ENCODE results near the gene DUSP28. TPM values are rescaled to one million over a fixed set of nuclear protein-coding genes. Genes with fewer than 3 reads are reported as not detected.

The DUSP28 gene
- total and polyA plus RNA-seq, 2 of the 8 experiments (the other 6 are each of a cell fraction or from before 2014, with no cell fraction given): 2.1 to 2.3 TPM

- Histone ChIP-seq H3K18ac (ENCODE audit: extremely low read depth, low read length) (no peak overlapping the region), H2AK5ac (ENCODE audit: low read depth, low read length) (0 out of 2 replicates have a peak overlapping the region, but pooled peaks have one; percentile 15), H2BK120ac (replicated peaks; ENCODE audit: low read depth, low read length) (no peak overlapping the region), H4K8ac (ENCODE audit: extremely low read depth, insufficient read depth, low read length) (no peak overlapping the region), H3K27ac (ENCODE audit: low read depth, low read length) (no peak overlapping the region), H4K20me1 (replicated peaks in 1 of 2; ENCODE audit: control insufficient read depth in 1 of 2, insufficient read depth in 2 of 2, low read length in 2 of 2) (peaks cover 3 to 20% of the 10 kb centered on the region in 2 experiments), H3K4me1 (replicated peaks in 1 of 4; ENCODE audit: control insufficient read depth in 3 of 4, insufficient read depth in 4 of 4, low read length in 3 of 4) (peaks cover 0 to 20% (median 12%) of the 10 kb centered on the region in 4 experiments; a peak in 6 of 7 replicates), H2BK15ac (ENCODE audit: low read length) (no peak overlapping the region), H3K9ac (replicated peaks in 1 of 4; ENCODE audit: extremely low read depth in 1 of 4, low read depth in 3 of 4, low read length in 3 of 4) (no peak overlapping the region), H2BK20ac (ENCODE audit: low read length) (no peak overlapping the region), H3K27me3 (replicated peaks in 1 of 4; ENCODE audit: control insufficient read depth in 3 of 4, extremely low read depth in 1 of 4, insufficient read depth in 3 of 4, low read length in 3 of 4) (peaks cover 18 to 34% (median 30%) of the 10 kb centered on the region in 4 experiments), H3K79me1 (ENCODE audit: low read depth, low read length) (no peaks in the 10 kb centered on the region), H4K5ac (ENCODE audit: insufficient read length, low read depth, low read length) (no peak overlapping the region), H2BK5ac (ENCODE audit: low read depth, low read length) (no peak overlapping the region), H4K91ac (replicated peaks; ENCODE audit: insufficient read length, low read length) (no peak overlapping the region), H2BK12ac (ENCODE audit: low read depth, low read length) (no peak overlapping the region), H3K23ac (ENCODE audit: insufficient read length) (no peak overlapping the region), H3K79me2 (ENCODE audit: control insufficient read depth in 1 of 2, insufficient read depth in 2 of 2, low read length in 2 of 2) (no peaks in the 10 kb centered on the region), H3K23me2 (ENCODE audit: low read depth, low read length) (peaks cover 9% of the 10 kb centered on the region; the same call in 1 of the 2 replicates), H3K4ac (replicated peaks; ENCODE audit: insufficient read length, low read depth, low read length) (no peak overlapping the region), H2AFZ (ENCODE audit: low read length) (no peak overlapping the region), H3K36me3 (ENCODE audit: control insufficient read depth in 2 of 4, insufficient read depth in 4 of 4, low read length in 3 of 4) (no peaks in the 10 kb centered on the region), H3K9me3 (ENCODE audit: insufficient read depth in 2 of 2, low read depth in 1 of 2, low read length in 1 of 2) (no peaks in the 10 kb centered on the region), H3K4me3 (ENCODE audit: extremely low read depth in 1 of 4, insufficient read depth in 2 of 4, low read depth in 3 of 4, low read length in 4 of 4) (no peak overlapping the region), H3K56ac (replicated peaks; ENCODE audit: insufficient read length, low read depth, low read length) (no peak overlapping the region), H3K14ac (ENCODE audit: insufficient read length) (no peak overlapping the region), H3K4me2 (ENCODE audit: insufficient read depth in 1 of 2, low read depth in 2 of 2, low read length in 2 of 2) (no peak overlapping the region)
- ChIA-PET CTCF (ENCODE audit: partially characterized antibody) (interaction anchor here (1.4 to 1.9 kb wide), 3 partner anchors 8 to 77 kb away, joined by 4 to 8 read pairs (median 5); partner anchors contain the start of gene CAPN10), POLR2A (ENCODE audit: partially characterized antibody) (interaction anchor here (2.5 kb wide), 1 partner anchor 15 kb away, joined by 6 read pairs; the partner anchor contains the start of gene CAPN10)
- DNase-seq (ENCODE audit: low read depth in 1 of 2, low spot score in 2 of 2): no peak
- WGBS, 2 experiments (ENCODE audit: extremely low coverage in 1 of 2, insufficient coverage in 1 of 2, insufficient read length in 1 of 2, insufficient replicate concordance in 2 of 2, low coverage in 1 of 2, low lambda C conversion rate in 2 of 2, missing lambda C conversion rate in 1 of 2): 91% methylated on average over 13 of the region's 18 CpGs; no CpG with 5 or more reads in 1 of the 2 experiments
- FAIRE-seq: no peak
- TF ChIP-seq ASH2L (IDR thresholded peaks at IDR 0.05; ENCODE audit: low read length): no peak
- TF ChIP-seq USF2 (IDR thresholded peaks at IDR 0.05; ENCODE audit: low read length): no peak
- TF ChIP-seq ATF2 (IDR thresholded peaks at IDR 0.05; ENCODE audit: low read length): no peak
- no peak for TF ChIP-seq EGR1 (IDR thresholded peaks at IDR 0.05; ENCODE audit: borderline replicate concordance, low read depth, low read length)
- TF ChIP-seq SIN3A (conservative IDR thresholded peaks at IDR 0.05 in 1 of 2, IDR thresholded peaks at IDR 0.05 in 1 of 2; ENCODE audit: low read depth in 1 of 2, low read length in 2 of 2): no peak
- TF ChIP-seq BRCA1 (IDR thresholded peaks at IDR 0.05; ENCODE audit: low read depth, low read length): no peak
- no peak for TF ChIP-seq SIX5 (IDR thresholded peaks at IDR 0.05; ENCODE audit: low read depth, low read length)
- no peak for TF ChIP-seq BACH1 (IDR thresholded peaks at IDR 0.05; ENCODE audit: low read length)
- TF ChIP-seq RBBP5 (IDR thresholded peaks at IDR 0.05; ENCODE audit: borderline replicate concordance, low read depth, low read length): no peak
- no peak for TF ChIP-seq TBP (IDR thresholded peaks at IDR 0.05; ENCODE audit: low read depth, low read length)
These were observed 11.3 kb downstream of the DUSP28 start for GRCh38 chr2:240571314-240571973.

Data from H1 (cell line).